ENCODE measurements around the gene LIPI.
"Not testable (repeated sequence)": the region's sequence is repeated elsewhere in the genome, so short reads cannot be mapped to it uniquely, and the experiment has no call there.

LIPI gene

GRCh38 chr21:14116080-14116481 lies 94.7 kb downstream of the LIPI start:
- no peak for DNase-seq (ENCODE audit: low read depth)

- DNase-seq (ENCODE audit: low read depth), result no peak
These were observed 95.1 kb downstream of the LIPI start for GRCh38 chr21:14115646-14116045.

GRCh38 chr21:14114251-14114650 lies 96.5 kb downstream of the LIPI start:
- DNase-seq (ENCODE audit: low read depth), result no peak

GRCh38 chr21:14104564-14104963 lies 106.2 kb downstream of the LIPI start:
- not testable (repeated sequence) for DNase-seq (ENCODE audit: low read depth)

GRCh38 chr21:14099570-14099969 lies 111.2 kb downstream of the LIPI start:
- no peak for DNase-seq (ENCODE audit: low read depth)

- no peak for DNase-seq (ENCODE audit: low read depth)
These were observed 112.8 kb downstream of the LIPI start for GRCh38 chr21:14097881-14098499.

- DNase-seq (ENCODE audit: low read depth), result no peak
These were observed 114.2 kb downstream of the LIPI start for GRCh38 chr21:14096577-14096976.

- DNase-seq (ENCODE audit: low read depth), result no peak
These were observed 114.6 kb downstream of the LIPI start for GRCh38 chr21:14096172-14096571.

GRCh38 chr21:14095056-14095455 lies 115.7 kb downstream of the LIPI start:
- no peak for DNase-seq (ENCODE audit: low read depth)

GRCh38 chr21:14092834-14093560 lies 117.8 kb downstream of the LIPI start:
- no peak for DNase-seq (ENCODE audit: low read depth)

GRCh38 chr21:14090184-14090583 lies 120.6 kb downstream of the LIPI start:
- DNase-seq (ENCODE audit: low read depth), result not testable (repeated sequence)

GRCh38 chr21:14088391-14088790 lies 122.4 kb downstream of the LIPI start:
- no peak for DNase-seq (ENCODE audit: low read depth)

GRCh38 chr21:14086553-14086952 lies 124.2 kb downstream of the LIPI start:
- DNase-seq (ENCODE audit: low read depth), result no peak

GRCh38 chr21:14084701-14085100 lies 126.1 kb downstream of the LIPI start:
- no peak for DNase-seq (ENCODE audit: low read depth)

- no peak for DNase-seq (ENCODE audit: low read depth)
These were observed 126.7 kb downstream of the LIPI start for GRCh38 chr21:14084068-14084501.

GRCh38 chr21:14080764-14081096 lies 130.0 kb downstream of the LIPI start:
- DNase-seq (ENCODE audit: low read depth), result no peak

- no peak for DNase-seq (ENCODE audit: low read depth)
These were observed 130.6 kb downstream of the LIPI start for GRCh38 chr21:14080040-14080763.

- DNase-seq (ENCODE audit: low read depth), result no peak
These were observed 131.9 kb downstream of the LIPI start for GRCh38 chr21:14078746-14079375.

- no peak for DNase-seq (ENCODE audit: low read depth)
These were observed 134.5 kb downstream of the LIPI start for GRCh38 chr21:14076143-14076806.

GRCh38 chr21:14075346-14076142 lies 135.2 kb downstream of the LIPI start:
- no peak for DNase-seq (ENCODE audit: low read depth)

- no peak for DNase-seq (ENCODE audit: low read depth)
These were observed 136.6 kb downstream of the LIPI start for GRCh38 chr21:14074177-14074576.

All from stimulated activated CD8-positive, alpha-beta memory T cell treated with anti-CD3 and anti-CD28 coated beads, Interleukin-15, amount 100 ng/mL, for 1 hour (primary cell).